Neural crest cell (in vitro differentiated cells): Measurements from ENCODE around the gene GALNT13. TPM values are rescaled to one million over a fixed set of nuclear protein-coding genes. Genes with fewer than 3 reads are reported as not detected.

Experiments used
- DNase-seq: peaks from one replicate; pipeline ENCODE4 v3.0.0; 2021; ENCODE audit warnings: low read depth, mixed read lengths, low spot score
- H3K27ac Mint-ChIP-seq: one replicate; pipeline ENCODE4 v1.8.0; 2021; ENCODE audit warnings: mild to moderate bottlenecking, mixed read lengths; ENCODE audit not compliant: unreplicated experiment
- H3K27me3 Mint-ChIP-seq: 2 replicates; pipeline ENCODE4 v1.8.0; 2021; ENCODE audit warnings: low read depth, mild to moderate bottlenecking, mixed read lengths
- H3K36me3 Mint-ChIP-seq: 2 replicates; pipeline ENCODE4 v1.8.0; 2021; ENCODE audit warnings: low read depth, mild to moderate bottlenecking, mixed read lengths
- H3K4me1 Mint-ChIP-seq: 2 replicates; pipeline ENCODE4 v1.8.0; 2021; ENCODE audit warnings: mixed read lengths
- H3K4me3 Mint-ChIP-seq: one replicate; pipeline ENCODE4 v1.8.0; 2021; ENCODE audit warnings: mild to moderate bottlenecking, mixed read lengths
- H3K9me3 Mint-ChIP-seq: 2 replicates; pipeline ENCODE4 v1.8.0; 2021; ENCODE audit warnings: mixed read lengths
- total RNA-seq: library from RNA; stranded (reverse); gene quantifications from 2 replicates; pipeline ENCODE4 v1.2.1, GENCODE V29; 2021
- TF ChIP-seq, protein P1 (sequence below): fragments of 200-600 bp; sonication (generic); conservative IDR thresholded peaks from 2 replicates; pipeline ENCODE4 v1.5.0; 2021; ENCODE audit warnings: antibody characterized with exemption, mild to moderate bottlenecking

Gene GALNT13
- total RNA-seq, 1 donor from 2014 or later = 7.4 TPM

DNA sequence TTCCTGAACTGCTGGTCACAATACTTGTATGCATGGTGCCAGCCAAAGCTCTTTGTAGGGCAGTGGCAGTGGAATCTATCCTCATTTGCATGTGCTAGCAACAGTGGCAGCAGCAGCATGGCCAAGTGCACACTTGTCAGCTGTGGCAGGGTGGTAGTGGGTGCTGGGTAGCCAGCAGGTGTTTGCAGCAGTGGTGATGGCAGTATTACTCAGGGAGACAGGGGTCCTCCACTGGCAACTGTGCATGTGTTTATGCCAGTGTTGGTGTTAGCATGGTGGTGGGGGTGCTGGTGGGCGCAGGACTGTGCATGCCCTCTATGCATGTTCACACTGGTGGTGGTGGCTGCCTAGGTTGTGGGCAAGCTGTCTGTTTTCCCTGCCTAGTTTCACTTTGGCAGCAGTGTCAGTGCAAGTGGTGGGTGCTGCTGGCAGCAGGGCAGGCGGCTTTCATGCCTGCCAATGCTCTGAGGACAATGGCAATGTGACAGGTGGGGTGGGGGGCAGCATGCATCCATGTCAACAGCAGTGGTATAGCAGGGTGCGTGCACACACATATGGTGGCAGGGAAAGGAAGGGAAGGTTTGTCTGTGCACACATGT, 41.2 kb downstream of the GALNT13 start:
- TF ChIP-seq, protein P1, sequence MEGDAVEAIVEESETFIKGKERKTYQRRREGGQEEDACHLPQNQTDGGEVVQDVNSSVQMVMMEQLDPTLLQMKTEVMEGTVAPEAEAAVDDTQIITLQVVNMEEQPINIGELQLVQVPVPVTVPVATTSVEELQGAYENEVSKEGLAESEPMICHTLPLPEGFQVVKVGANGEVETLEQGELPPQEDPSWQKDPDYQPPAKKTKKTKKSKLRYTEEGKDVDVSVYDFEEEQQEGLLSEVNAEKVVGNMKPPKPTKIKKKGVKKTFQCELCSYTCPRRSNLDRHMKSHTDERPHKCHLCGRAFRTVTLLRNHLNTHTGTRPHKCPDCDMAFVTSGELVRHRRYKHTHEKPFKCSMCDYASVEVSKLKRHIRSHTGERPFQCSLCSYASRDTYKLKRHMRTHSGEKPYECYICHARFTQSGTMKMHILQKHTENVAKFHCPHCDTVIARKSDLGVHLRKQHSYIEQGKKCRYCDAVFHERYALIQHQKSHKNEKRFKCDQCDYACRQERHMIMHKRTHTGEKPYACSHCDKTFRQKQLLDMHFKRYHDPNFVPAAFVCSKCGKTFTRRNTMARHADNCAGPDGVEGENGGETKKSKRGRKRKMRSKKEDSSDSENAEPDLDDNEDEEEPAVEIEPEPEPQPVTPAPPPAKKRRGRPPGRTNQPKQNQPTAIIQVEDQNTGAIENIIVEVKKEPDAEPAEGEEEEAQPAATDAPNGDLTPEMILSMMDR = no peak
- Mint-ChIP-seq H3K27ac (no peak overlapping the region), H3K4me1 (peaks cover 5% of the 10 kb centered on the region), H3K4me3 (no peak overlapping the region), H3K36me3 (peaks cover 21% of the 10 kb centered on the region), H3K27me3 (no peaks in the 10 kb centered on the region), H3K9me3 (peaks cover 14% of the 10 kb centered on the region)
- DNase-seq = no peak

DNA sequence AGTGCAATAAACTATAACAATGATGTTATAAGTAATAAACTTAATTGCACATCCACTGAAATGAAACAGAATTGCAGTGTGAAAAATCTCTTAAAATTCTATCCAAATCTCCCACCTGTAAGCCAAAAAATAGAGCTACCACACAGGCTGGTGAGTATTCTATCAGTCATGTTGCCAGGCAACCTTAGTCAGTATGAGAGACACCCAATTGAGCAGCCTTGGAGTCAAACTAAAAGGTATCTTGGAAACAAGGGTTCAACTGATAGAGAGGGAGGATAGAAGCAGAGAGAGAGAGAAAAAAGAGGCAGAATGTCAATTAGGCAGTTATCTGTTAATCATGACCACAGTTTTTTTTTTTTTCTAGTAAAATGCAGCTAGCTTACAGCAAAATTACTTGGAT, 45.8 kb downstream of the GALNT13 start:
- TF ChIP-seq, protein P1 = no peak
- H3K36me3 Mint-ChIP-seq = no peaks in the 10 kb centered on the region
- no peak overlapping the region for H3K27ac Mint-ChIP-seq
- DNase-seq = no peak
- no peaks in the 10 kb centered on the region for H3K27me3 Mint-ChIP-seq
- no peaks in the 10 kb centered on the region for H3K9me3 Mint-ChIP-seq
- H3K4me3 Mint-ChIP-seq = no peak overlapping the region
- peaks cover 12% of the 10 kb centered on the region for H3K4me1 Mint-ChIP-seq

DNA sequence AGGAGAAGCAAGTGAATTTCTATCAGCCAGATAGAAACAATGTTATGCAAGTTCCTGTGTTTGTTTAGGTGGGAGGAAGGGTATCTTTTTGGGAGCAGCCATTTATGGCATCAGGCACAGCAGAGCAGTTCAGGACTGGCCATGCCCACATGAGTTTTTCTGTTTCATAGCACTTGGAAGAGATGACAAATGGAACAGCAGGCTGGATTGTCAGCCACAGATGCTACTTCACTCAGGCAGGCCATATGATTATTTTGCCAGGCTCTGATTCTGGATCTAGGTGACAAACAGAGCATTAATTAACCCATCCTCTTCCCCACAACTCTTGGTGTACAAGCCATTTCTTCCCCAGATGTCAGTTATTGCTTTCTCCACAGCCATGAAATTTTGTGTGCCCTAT, 63.8 kb downstream of the GALNT13 start:
- Mint-ChIP-seq H3K4me1 (peaks cover 17% of the 10 kb centered on the region), H3K27ac (no peak overlapping the region), H3K9me3 (peaks cover 17% of the 10 kb centered on the region), H3K27me3 (no peaks in the 10 kb centered on the region), H3K36me3 (peaks cover 9% of the 10 kb centered on the region), H3K4me3 (no peak overlapping the region)
- TF ChIP-seq, protein P1 = no peak
- DNase-seq = no peak

DNA sequence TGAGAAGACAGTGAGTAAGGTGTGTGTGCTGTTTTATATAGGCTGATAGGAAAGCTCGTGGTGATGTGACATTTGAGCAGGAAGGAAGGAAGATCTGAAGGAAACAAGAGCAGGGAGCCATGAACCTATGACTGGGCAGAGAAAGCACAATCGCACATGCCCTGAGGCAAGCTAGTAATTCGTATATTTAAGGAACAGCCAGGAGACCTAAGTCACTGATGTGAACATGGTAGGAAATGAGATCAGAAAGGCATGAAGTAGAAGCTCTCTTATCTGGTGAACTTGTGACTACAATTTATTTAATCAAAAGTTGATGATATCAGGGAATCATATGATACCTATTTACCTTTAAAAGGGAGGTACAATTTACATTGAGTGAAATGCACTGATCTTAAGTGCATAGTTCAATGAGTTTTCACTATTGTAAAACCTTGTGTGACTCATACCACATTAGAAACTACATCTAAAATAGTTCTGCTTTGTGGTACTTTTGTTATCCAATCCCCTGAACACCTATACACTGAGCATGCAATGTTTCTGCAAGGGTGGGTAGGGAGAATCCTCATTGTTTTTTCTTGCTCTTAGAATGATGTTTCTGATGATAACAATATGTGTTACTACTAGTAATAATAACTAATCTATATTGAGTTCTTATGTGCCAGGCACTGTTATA, 67.5 kb downstream of the GALNT13 start:
- Mint-ChIP-seq H3K36me3 (no peaks in the 10 kb centered on the region), H3K4me1 (peaks cover 5% of the 10 kb centered on the region), H3K9me3 (no peaks in the 10 kb centered on the region), H3K27me3 (no peaks in the 10 kb centered on the region), H3K27ac (no peak overlapping the region), H3K4me3 (no peak overlapping the region)
- TF ChIP-seq, protein P1 = no peak
- no peak for DNase-seq

DNA sequence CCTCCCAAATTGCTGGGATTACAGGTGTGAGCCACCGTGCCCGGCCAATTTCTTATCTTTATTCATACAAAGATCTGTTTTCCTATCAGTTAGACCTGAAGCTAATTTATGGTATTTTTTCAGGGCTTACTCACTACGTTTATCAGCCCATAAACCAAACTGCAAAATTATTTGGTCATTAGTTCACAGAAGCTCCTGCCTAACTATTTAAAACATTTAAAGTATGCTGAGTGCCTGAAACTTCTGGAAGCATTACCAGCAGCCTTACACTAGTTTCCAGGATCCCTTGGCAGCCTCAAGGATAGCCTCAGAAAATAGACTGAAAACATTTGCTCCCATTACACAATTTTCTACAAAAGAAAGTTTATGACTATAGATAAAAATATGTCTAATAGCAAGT, 68.8 kb downstream of the GALNT13 start:
- H3K27ac Mint-ChIP-seq = no peak overlapping the region
- H3K4me3 Mint-ChIP-seq = no peak overlapping the region
- DNase-seq = no peak
- TF ChIP-seq, protein P1 = no peak
- no peaks in the 10 kb centered on the region for H3K9me3 Mint-ChIP-seq
- H3K4me1 Mint-ChIP-seq = peaks cover 5% of the 10 kb centered on the region
- no peaks in the 10 kb centered on the region for H3K27me3 Mint-ChIP-seq
- H3K36me3 Mint-ChIP-seq = no peaks in the 10 kb centered on the region
